GM19240 (cell line): Measurements from ENCODE around the gene OR5K4.
"Not testable (repeated sequence)": the region's sequence is repeated elsewhere in the genome, so short reads cannot be mapped to it uniquely, and the experiment has no call there.

Experiments
- DNase-seq: peaks from one replicate; pipeline ENCODE4 v3.0.0; 2011; ENCODE audit warnings: low spot score; ENCODE audit not compliant: insufficient read length

OR5K4 gene

DNA sequence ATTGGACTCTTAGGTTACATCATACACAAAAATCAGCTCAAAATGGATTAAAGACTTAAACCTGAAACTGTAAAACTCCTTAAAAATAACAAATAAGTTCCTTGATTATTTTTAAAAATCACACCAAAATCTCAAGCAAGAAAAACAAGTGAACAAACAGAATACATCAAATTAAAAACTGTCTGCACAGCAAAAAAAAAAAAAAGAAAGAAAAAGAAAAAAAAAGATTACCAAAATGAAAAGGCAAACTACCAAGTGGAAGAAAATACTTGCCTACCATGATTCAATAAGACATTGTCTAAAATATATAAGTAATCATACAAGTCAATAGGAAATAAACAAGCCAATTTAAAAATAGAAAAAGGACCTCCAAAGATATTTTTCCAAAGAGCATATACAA lies 17.5 kb downstream of the OR5K4 start:
- no peak for DNase-seq

DNA sequence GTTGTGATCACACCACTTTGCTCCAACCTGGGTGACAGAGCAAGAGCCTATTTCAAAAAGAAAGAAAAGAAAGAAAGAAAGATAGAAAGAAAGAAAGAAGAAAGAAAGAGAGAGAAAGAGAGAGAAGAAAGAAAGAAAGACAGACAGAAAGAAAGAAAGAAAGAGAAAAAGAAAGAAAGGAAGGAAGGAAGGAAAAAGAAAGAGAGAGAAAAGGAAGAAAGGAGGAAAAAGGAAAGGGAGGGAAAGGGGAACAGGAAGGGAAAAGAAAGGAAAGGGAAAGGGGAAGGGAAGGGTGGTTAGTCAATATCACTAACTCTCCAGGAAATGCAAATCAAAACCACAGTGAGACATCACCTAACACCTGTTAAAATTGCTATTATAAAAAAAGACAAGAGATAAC lies 18.2 kb downstream of the OR5K4 start:
- no peak for DNase-seq

DNA sequence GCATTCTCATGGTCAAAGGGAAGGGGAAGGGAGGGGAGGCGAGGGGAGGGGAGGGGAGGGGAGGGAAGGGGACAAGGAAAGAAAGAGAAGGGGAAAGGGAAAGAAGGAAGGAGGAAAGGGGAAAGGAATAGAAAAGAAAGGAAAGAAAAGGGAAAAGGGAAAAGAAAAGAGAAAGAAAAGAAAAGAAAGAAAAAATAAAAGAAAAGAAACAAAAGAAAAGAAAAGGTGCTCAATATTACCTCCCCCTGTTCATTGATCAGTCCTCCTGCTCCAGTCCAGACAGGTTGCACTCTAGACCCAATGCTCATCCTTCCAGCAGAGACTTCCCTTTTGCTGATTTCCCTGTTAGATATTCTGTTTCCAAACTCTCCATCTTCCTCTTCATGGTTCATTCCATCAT lies 18.8 kb downstream of the OR5K4 start:
- no peak for DNase-seq

DNA sequence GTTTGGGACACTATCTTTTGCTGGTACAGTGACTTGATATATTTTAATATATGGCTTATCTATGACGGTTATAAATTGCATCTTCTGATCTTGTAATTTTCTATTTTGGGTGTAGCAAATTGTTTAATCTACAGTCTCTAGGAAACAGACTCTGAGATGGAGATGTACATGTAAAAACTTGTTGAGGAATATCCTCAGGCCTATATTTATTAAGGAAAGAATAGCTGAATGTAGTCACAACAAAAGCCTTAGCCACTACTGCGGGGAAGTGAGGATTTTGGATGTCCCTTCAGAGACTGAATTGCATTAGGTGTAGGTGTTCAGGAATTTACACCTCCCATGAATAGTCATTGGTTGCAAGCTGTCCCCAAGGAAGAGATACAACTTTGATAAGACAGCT lies 23.0 kb downstream of the OR5K4 start:
- DNase-seq: no peak

DNA sequence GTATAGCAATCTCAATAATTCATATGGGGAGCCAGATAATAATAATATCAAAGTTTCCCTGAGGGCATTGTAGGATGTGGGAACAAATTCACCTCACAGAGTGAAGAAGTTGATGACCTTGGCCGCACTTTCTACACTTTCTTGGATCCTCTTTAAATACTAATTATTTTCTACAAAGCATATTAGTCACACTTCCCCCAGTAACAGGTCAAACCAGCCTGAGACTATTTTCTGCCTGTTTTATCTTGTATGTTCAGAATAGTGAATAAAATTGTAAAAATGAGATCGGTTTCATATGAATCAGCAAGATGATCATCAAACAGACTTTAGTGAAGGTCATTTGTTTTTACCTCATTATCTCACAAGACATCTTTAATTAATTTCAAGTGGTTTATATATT lies 34.5 kb downstream of the OR5K4 start:
- no peak for DNase-seq

DNA sequence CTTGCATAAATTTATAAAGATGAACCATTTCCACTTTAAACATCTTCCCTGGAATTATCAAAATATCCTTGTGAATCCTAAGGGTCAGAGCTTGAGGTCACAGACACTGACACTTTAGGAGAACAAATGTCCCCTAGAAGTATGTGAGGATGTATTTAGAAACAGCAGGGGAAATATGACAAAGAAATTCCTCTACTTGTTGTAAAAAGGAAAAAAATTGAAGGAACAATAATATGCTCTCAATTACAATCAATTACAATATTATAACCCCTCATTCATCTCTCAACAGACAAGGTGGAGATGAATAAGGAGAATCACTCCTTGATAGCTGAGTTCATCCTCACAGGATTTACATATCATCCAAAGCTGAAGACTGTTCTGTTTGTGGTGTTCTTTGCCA lies 36.7 kb downstream of the OR5K4 start, which contains the start of gene OR5K3:
TSS of gene OR5K3 (plus strand) at position 301 of the 400 bp plus-strand sequence. CDS start at position 301, 0 bp downstream.
- no peak for DNase-seq

DNA sequence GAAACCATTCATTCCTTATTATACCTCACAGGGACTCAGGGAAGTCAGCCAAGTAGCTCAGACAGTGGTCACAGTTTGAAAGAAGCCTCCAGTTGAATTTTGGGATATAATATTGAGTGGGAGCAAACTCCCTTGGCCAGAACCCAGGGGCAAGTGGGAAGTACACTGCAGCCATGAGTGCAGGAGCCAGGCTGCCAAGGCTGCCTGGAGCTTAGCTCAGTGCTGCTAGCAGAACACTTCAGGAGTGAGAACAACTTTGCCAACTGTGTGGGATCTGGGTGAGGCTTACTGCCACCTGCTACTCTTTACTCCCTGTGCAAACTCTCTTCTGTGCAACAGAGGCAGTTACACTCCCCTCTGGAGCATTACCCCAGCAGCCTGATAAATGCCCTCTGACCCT lies 41.4 kb downstream of the OR5K4 start:
- DNase-seq: no peak

DNA sequence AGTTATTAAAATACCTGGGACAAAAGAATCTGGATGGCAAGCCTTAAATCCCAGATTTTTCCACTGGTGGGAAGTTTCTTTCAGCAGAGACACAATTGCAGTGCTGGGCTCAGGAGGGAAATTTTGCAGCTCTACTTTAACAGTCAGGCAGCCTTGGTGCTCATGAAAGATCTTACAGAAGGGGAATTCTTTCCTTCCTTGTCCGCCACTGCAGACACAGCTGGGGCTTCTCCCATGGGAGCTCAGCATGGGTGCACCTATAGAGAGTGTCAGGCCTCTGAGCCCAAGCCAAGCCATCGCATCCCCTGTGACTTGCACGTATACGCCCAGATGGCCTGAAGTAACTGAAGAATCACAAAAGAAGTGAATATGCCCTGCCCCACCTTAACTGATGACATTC lies 42.8 kb downstream of the OR5K4 start:
- DNase-seq: not testable (repeated sequence)

DNA sequence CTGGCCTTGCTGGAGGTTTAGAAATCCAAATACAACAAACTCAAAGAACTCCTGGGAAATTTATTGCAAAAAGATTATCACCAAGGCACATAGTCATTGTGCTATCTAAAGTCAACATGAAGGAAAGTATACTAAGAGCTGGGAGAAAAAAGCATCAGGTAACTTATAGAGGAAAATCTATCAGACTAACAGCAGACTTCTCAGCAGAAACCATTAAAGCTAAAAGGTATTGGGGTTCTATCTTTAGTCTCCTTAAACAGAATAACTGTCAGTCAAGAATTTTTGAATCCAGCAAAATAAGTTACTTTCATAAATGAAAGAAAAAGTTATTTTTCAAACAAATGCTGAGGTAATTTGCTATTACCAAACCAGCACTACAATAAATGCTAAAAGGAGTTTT lies 44.9 kb downstream of the OR5K4 start:
- no peak for DNase-seq

DNA sequence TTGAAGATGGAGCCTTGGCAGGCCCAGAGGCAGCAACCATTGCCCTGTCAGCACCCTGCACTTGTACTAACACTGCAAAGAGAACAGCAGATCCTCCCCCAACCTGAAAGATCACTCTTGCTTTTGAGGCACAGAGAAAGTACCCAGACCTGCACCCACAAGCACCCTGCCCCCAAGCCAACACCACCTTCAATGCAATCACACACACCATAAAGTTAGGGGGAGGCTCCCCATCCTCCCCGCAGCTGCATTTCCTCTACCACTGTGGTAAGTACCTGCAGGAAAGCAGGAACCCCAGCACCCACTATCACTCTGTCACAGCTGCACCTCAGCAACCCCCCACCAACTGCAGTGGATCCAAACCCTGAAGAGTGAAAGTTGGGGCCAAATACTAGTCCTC lies 48.9 kb downstream of the OR5K4 start:
- no peak for DNase-seq

DNA sequence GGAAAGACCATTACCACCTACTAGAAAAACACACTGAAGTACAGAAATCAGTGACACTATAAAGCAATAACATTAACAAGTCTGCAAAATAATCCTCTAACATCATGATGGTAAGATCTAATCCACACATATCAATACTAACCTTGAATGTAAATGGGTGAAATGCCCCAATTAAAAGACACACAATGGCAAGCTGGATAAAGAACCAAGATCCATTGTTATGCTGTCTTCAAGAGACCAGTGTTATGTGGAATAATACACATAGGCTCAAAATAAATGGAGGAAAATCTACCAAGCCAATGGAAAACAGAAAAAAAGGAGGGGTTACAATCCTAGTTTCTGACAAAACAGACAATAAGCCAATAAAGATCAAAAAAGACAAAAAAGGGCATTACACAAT lies 50.4 kb downstream of the OR5K4 start:
- DNase-seq: no peak
